Ovary (tissue), 3 donors: ENCODE results near the gene CDRT4.

Experiments
- CTCF ChIP-seq, 3 donors: fragments of 450-650 bp in 2 of 3; fragments of 200-600 bp in 1 of 3; IDR thresholded peaks; one replicate each; pipeline versions ENCODE4 v1.5.1 to v1.8.0; 2016 to 2022; ENCODE audit warnings: antibody characterized with exemption in 3 of 3, mild to moderate bottlenecking in 1 of 3
- POLR2A ChIP-seq: fragments of 450-650 bp; IDR thresholded peaks from one replicate; pipeline ENCODE4 v1.6.1; 2017; ENCODE audit warnings: antibody characterized with exemption, mild to moderate bottlenecking, moderate library complexity
- donor health status: DM: no; HTN: no; CAD: no.

GRCh38 chr17:15466131-15466530 is 1.3 kb downstream of the CDRT4 start:
- no peak for TF ChIP-seq CTCF (IDR thresholded peaks at IDR 0.05)
- TF ChIP-seq POLR2A: no peak
